ENCODE measurements around the gene ETS2.

DNA sequence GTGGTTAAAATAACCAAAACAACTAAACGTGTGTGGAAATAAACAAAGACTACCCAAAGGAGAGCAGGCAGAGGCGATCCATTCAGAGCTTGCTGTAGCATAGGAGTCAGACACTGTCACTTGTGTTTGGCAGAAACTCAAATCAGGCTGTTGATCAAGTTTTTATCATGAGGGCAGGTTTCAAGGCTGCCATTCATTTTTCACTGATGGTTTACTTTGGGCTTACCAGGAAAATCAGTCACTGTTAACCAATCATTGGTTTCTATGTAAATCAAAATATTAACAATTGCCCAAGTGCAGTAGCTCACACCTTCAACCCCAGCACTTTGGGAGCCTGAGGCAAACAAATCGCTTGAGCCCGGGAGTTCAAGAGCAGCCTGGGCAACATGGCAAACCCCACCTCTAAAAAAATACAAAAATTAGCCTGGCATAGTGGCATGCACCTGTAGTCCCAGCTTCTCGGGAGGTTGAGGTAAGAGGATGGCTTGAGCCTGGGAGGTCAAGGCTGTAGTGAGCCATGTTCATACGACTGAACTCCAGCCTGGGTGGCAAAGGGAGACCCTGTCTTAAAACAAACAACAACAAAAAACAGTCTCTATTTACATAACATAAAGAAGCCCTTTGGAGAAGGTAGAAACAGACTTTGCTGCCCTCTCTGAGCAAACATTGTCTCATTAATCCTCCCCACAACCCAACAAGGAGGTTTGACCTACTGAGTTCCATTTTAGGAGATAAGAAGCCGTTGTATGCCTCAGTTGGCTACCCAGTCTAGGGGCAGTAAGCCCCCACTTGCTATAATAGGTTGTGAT lies 21.1 kb upstream of the ETS2 start:
- TF ChIP-seq, protein P1, sequence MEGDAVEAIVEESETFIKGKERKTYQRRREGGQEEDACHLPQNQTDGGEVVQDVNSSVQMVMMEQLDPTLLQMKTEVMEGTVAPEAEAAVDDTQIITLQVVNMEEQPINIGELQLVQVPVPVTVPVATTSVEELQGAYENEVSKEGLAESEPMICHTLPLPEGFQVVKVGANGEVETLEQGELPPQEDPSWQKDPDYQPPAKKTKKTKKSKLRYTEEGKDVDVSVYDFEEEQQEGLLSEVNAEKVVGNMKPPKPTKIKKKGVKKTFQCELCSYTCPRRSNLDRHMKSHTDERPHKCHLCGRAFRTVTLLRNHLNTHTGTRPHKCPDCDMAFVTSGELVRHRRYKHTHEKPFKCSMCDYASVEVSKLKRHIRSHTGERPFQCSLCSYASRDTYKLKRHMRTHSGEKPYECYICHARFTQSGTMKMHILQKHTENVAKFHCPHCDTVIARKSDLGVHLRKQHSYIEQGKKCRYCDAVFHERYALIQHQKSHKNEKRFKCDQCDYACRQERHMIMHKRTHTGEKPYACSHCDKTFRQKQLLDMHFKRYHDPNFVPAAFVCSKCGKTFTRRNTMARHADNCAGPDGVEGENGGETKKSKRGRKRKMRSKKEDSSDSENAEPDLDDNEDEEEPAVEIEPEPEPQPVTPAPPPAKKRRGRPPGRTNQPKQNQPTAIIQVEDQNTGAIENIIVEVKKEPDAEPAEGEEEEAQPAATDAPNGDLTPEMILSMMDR (conservative IDR thresholded peaks at IDR 0.05; ENCODE audit: low read depth in 2 of 2) = no peak
- TF ChIP-seq EZH2phosphoT487 (IDR thresholded peaks at IDR 0.05; ENCODE audit: unreplicated experiment) (no peak), EZH2 (IDR thresholded peaks at IDR 0.05; ENCODE audit: low read depth, unreplicated experiment) (no peak)
- TF ChIP-seq, protein P2, sequence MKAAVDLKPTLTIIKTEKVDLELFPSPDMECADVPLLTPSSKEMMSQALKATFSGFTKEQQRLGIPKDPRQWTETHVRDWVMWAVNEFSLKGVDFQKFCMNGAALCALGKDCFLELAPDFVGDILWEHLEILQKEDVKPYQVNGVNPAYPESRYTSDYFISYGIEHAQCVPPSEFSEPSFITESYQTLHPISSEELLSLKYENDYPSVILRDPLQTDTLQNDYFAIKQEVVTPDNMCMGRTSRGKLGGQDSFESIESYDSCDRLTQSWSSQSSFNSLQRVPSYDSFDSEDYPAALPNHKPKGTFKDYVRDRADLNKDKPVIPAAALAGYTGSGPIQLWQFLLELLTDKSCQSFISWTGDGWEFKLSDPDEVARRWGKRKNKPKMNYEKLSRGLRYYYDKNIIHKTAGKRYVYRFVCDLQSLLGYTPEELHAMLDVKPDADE (IDR thresholded peaks at IDR 0.05) = no peak

All from GM23338 (cell line).